Measurements from ENCODE around the gene SYTL1. TPM values are rescaled to one million over a fixed set of nuclear protein-coding genes. Genes with fewer than 3 reads are reported as not detected.

SYTL1 gene
- total and polyA plus RNA-seq, 4 donors = 0.75 to 3.7 (median 1.5) TPM

DNA sequence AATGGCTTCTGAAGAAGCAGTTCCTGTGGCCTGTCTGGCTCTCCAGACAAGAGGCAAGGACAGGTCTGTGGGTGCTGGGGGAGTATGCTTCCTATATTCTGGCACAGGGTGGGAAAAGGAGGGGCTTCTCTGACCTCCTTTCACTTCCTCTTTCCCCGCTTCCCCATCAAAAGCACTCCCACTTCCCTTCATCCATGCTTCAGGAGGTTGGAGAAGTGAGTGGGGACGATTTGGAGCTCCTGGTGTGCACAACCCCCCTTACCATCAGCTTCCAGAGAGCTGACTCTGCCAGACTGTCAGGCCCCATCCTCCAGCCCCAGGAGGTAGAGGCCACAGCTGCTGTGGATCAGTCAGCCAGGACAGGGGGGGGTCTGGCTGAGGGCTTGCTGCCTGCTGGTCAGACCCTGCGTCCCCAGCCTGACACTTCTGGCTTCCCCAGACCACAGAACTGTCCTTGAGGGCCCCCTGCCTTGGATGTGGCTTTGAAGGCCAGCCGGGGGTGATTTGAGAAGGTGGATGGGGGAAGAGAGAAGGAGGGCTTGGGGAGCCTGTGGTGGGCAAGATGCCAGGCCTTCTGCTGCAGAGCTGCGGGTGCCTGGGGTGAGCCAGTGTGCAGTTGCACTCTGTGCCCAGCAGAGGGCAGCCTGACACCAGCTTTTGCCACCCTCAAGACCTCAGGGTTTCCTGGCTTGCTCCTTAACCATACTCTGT is 41.3 kb upstream of the SYTL1 start:
- intact Hi-C loops (cut with DNase I) = loop anchor here (2.0 kb wide), 2 partner anchors 88 to 92 kb away; partner anchors contain the start of gene GPR3 (in 1 of the 2)
- H3K4me3 ChIP-seq (ENCODE audit: low read length in 2 of 2) = no peak overlapping the region
- H3K27ac ChIP-seq (ENCODE audit: low read depth in 1 of 2, low read length in 2 of 2) = no peak overlapping the region
- ATAC-seq (ENCODE audit: low FRiP score) (peak; percentile 93), DNase-seq (peak; percentile 88 to 91)
- H3K4me1 ChIP-seq (ENCODE audit: control insufficient read depth in 1 of 2, insufficient read depth in 2 of 2, low read length in 2 of 2) = no peaks in the 10 kb centered on the region
- WGBS, 2 donors = 41 to 46% methylated on average over 5 of the region's 5 CpGs
- no peaks in the 10 kb centered on the region for H3K9me3 ChIP-seq (ENCODE audit: control insufficient read depth, low read length)
- H3K36me3 ChIP-seq (ENCODE audit: control insufficient read depth in 1 of 2, insufficient read depth in 2 of 2, low read length in 1 of 2) = peaks cover 0 to 10% of the 10 kb centered on the region in 2 donors
- H3K27me3 ChIP-seq (ENCODE audit: control insufficient read depth in 1 of 2, insufficient read depth in 2 of 2, low read length in 1 of 2) = no peaks in the 10 kb centered on the region

DNA sequence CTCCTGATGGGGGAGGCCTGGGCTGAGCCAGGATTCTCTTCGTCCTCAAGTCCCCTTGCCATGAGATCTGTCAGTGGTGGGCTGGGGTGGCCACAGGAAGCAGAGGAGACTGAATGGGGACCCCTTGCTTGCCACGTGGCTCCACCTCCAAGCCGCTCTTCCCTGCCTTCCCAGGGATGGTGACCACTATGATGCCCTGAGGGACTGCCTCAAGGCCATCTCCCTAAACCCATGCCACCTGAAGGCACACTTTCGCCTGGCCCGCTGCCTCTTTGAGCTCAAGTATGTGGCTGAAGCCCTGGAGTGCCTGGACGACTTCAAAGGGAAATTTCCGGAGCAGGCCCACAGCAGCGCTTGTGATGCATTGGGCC is 40.8 kb upstream of the SYTL1 start:
- DNase-seq (no peak), ATAC-seq (ENCODE audit: low FRiP score) (no peak)
- H3K4me1 ChIP-seq (ENCODE audit: control insufficient read depth in 1 of 2, insufficient read depth in 2 of 2, low read length in 2 of 2) = no peaks in the 10 kb centered on the region
- peaks cover 0 to 10% of the 10 kb centered on the region in 2 donors for H3K36me3 ChIP-seq (ENCODE audit: control insufficient read depth in 1 of 2, insufficient read depth in 2 of 2, low read length in 1 of 2)
- no peaks in the 10 kb centered on the region for H3K9me3 ChIP-seq (ENCODE audit: control insufficient read depth, low read length)
- H3K27ac ChIP-seq (ENCODE audit: low read depth in 1 of 2, low read length in 2 of 2) = no peak overlapping the region
- no peaks in the 10 kb centered on the region for H3K27me3 ChIP-seq (ENCODE audit: control insufficient read depth in 1 of 2, insufficient read depth in 2 of 2, low read length in 1 of 2)
- H3K4me3 ChIP-seq (ENCODE audit: low read length in 2 of 2) = no peak overlapping the region
- WGBS, 2 donors = 74 to 76% methylated on average over 8 of the region's 8 CpGs
- intact Hi-C loops (cut with DNase I) = loop anchor here (2.0 kb wide), 2 partner anchors 88 to 92 kb away; partner anchors contain the start of gene GPR3 (in 1 of the 2)

DNA sequence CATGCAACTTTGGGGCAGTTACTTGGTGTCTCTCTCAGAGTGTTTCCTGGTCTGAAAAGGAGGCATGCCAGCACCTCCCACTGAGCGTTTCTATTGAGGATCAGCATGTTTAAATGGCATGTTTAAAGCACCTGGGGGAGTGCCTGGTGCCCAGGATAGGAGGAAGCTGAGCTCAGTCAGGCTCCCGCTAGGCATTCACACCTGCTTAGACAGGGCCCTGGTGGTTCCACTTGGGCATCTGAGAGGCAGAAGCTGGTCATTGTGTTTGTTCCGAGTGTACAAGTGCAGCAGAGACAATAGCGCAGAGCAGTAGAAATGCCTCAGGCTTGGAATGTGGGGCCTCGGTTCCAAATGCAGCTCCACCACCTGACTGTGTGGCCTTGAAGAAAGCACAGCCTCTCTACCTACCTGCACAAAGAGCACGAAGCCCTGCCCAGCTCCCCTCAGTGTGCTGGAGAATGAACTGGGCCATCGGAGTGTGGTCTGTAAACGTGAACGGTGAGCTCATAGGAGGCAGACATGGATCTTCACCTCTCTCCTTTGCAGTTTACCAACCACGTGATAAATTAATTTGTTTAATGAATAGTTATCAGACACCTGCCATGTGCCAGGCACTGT is 40.1 kb upstream of the SYTL1 start:
- H3K9me3 ChIP-seq (ENCODE audit: control insufficient read depth, low read length) = no peaks in the 10 kb centered on the region
- H3K4me3 ChIP-seq (ENCODE audit: low read length in 2 of 2) = no peak overlapping the region
- H3K4me1 ChIP-seq (ENCODE audit: control insufficient read depth in 1 of 2, insufficient read depth in 2 of 2, low read length in 2 of 2) = no peaks in the 10 kb centered on the region
- H3K27me3 ChIP-seq (ENCODE audit: control insufficient read depth in 1 of 2, insufficient read depth in 2 of 2, low read length in 1 of 2) = no peaks in the 10 kb centered on the region
- DNase-seq (no peak), ATAC-seq (ENCODE audit: low FRiP score) (no peak)
- intact Hi-C loops (cut with DNase I) = loop anchor here (2.0 kb wide), 2 partner anchors 87 to 91 kb away; partner anchors contain the start of gene GPR3 (in 1 of the 2)
- 87 to 89% methylated on average over 10 of the region's 10 CpGs for WGBS, 2 donors
- no peak overlapping the region for H3K27ac ChIP-seq (ENCODE audit: low read depth in 1 of 2, low read length in 2 of 2)
- peaks cover 0 to 10% of the 10 kb centered on the region in 2 donors for H3K36me3 ChIP-seq (ENCODE audit: control insufficient read depth in 1 of 2, insufficient read depth in 2 of 2, low read length in 1 of 2)

DNA sequence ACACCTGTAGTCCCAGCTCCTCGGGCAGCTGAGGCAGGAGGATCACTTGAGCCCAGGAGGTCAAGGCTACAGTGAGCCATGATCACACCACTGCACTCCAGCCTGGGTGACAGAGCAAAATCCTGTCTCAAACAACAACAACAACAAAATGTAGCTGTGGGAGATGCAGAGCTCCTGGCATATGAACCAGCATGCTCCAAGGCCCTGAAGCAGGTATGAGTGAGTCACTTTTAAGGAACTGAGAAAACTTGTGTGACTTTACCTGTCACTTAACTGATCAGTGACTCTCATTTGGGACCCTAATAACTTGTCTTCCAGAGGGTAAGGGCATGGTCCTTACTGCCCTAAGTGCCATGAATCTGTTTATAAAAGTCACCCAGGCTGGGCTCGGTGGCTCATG is 39.2 kb upstream of the SYTL1 start:
- no peaks in the 10 kb centered on the region for H3K9me3 ChIP-seq (ENCODE audit: control insufficient read depth, low read length)
- WGBS, 2 donors = 91 to 93% methylated on average over 2 of the region's 2 CpGs
- intact Hi-C loops (cut with DNase I) = no loop called here
- H3K36me3 ChIP-seq (ENCODE audit: control insufficient read depth in 1 of 2, insufficient read depth in 2 of 2, low read length in 1 of 2) = peaks cover 0 to 7% of the 10 kb centered on the region in 2 donors
- no peak overlapping the region for H3K4me3 ChIP-seq (ENCODE audit: low read length in 2 of 2)
- DNase-seq = no peak
- no peaks in the 10 kb centered on the region for H3K4me1 ChIP-seq (ENCODE audit: control insufficient read depth in 1 of 2, insufficient read depth in 2 of 2, low read length in 2 of 2)
- ATAC-seq (ENCODE audit: low FRiP score) = no peak
- H3K27me3 ChIP-seq (ENCODE audit: control insufficient read depth in 1 of 2, insufficient read depth in 2 of 2, low read length in 1 of 2) = no peaks in the 10 kb centered on the region
- H3K27ac ChIP-seq (ENCODE audit: low read depth in 1 of 2, low read length in 2 of 2) = no peak overlapping the region

DNA sequence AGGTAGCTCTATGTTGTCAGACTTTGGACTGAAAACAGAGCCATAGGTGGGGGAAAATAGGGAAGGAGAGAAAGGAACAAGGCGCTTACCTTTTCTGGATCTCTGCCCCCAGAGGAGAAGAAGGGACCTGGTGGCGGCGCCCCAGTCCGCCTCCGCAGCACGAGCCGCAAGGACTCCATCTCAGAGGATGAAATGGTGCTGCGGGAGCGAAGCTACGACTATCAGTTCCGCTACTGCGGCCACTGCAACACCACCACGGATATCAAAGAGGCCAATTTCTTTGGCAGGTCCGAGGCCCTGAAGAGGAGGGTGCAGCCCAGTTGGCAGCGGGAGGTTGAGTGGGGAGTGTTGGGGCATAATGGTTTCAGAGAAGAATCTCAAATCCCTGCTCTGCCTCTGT is 38.3 kb upstream of the SYTL1 start:
- H3K9me3 ChIP-seq (ENCODE audit: control insufficient read depth, low read length) = no peaks in the 10 kb centered on the region
- no peak for ATAC-seq (ENCODE audit: low FRiP score)
- intact Hi-C loops (cut with DNase I) = no loop called here
- no peak overlapping the region for H3K27ac ChIP-seq (ENCODE audit: low read depth in 1 of 2, low read length in 2 of 2)
- H3K4me3 ChIP-seq (ENCODE audit: low read length in 2 of 2) = no peak overlapping the region
- no peaks in the 10 kb centered on the region for H3K27me3 ChIP-seq (ENCODE audit: control insufficient read depth in 1 of 2, insufficient read depth in 2 of 2, low read length in 1 of 2)
- 86 to 89% methylated on average over 15 of the region's 15 CpGs for WGBS, 2 donors
- peaks cover 0 to 2% of the 10 kb centered on the region in 2 donors for H3K36me3 ChIP-seq (ENCODE audit: control insufficient read depth in 1 of 2, insufficient read depth in 2 of 2, low read length in 1 of 2)
- no peaks in the 10 kb centered on the region for H3K4me1 ChIP-seq (ENCODE audit: control insufficient read depth in 1 of 2, insufficient read depth in 2 of 2, low read length in 2 of 2)
- DNase-seq = peak in 1 of 2 donors; percentile 41

DNA sequence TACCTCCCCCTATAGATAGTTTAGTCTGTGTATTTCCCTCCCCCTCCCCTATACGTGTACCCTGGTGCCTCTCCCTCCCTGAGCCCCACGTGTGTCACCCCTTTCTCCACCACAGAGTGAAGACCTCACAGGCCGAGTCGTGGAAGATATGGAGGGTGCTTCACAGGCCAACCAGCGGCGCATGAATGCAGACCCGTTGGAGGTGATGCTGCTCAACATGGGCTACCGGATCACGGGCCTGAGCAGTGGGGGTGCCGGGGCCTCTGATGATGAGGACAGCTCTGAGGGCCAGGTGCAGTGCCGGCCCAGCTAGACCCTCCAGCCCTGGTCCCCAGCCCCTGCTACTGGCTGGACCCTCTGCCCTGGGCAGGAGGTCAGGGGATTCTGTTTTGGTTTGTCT is 35.8 kb upstream of the SYTL1 start:
- DNase-seq (no peak), ATAC-seq (ENCODE audit: low FRiP score) (no peak)
- no peaks in the 10 kb centered on the region for H3K27me3 ChIP-seq (ENCODE audit: control insufficient read depth in 1 of 2, insufficient read depth in 2 of 2, low read length in 1 of 2)
- 81 to 82% methylated on average over 11 of the region's 11 CpGs for WGBS, 2 donors
- H3K27ac ChIP-seq (ENCODE audit: low read depth in 1 of 2, low read length in 2 of 2) = no peak overlapping the region
- H3K36me3 ChIP-seq (ENCODE audit: control insufficient read depth in 1 of 2, insufficient read depth in 2 of 2, low read length in 1 of 2) = peaks cover 0 to 2% of the 10 kb centered on the region in 2 donors
- H3K4me3 ChIP-seq (ENCODE audit: low read length in 2 of 2) = no peak overlapping the region
- H3K9me3 ChIP-seq (ENCODE audit: control insufficient read depth, low read length) = no peaks in the 10 kb centered on the region
- intact Hi-C loops (cut with DNase I) = no loop called here
- no peaks in the 10 kb centered on the region for H3K4me1 ChIP-seq (ENCODE audit: control insufficient read depth in 1 of 2, insufficient read depth in 2 of 2, low read length in 2 of 2)

DNA sequence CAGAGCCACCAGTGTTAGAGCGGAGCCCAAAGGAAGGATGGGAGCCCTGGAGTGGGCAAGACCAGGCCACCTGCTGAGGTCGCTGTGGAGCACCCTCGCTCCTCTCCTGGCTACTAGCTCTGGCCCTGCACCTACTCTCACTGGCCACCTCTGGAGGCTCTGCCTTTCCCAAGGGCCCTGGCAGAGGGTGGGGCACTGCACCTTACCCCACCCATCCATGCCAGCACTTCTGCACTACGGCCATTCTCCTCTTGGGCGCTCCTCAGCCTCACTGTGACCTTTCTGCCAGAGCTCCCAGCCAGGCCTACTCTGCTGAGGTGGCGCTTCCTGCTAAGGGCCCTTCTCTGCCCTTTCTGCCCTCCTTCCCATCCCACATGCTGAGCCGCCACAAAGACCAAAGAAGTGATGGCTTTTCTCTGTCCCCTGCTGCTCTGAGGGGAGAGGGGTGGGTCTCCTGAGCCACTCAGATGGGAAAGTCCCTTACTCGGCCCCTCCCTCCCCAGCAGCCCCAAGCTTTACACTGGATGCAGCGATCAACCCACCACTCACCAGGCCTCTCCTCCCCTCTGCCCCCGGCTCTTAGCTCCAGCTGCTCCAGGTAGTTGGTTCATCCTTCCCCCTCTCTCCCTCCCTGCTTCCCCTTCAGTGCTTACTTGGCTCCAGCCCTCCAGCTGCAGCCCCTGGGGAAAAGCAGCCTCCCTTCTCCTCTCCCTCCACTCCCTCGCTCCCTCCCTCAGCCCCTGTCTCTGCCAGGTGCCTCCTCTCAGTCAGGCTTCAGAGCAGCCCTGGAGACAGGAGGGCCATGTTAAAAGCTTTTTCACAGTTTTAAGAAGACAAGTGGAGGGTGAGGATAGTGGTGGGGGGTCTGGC is 34.7 kb upstream of the SYTL1 start:
- Histone ChIP-seq H3K9me3 (ENCODE audit: control insufficient read depth, low read length) (no peaks in the 10 kb centered on the region), H3K36me3 (ENCODE audit: control insufficient read depth in 1 of 2, insufficient read depth in 2 of 2, low read length in 1 of 2) (peaks cover 0 to 2% of the 10 kb centered on the region in 2 donors), H3K4me1 (ENCODE audit: control insufficient read depth in 1 of 2, insufficient read depth in 2 of 2, low read length in 2 of 2) (no peaks in the 10 kb centered on the region), H3K27ac (ENCODE audit: low read depth in 1 of 2, low read length in 2 of 2) (no peak overlapping the region), H3K27me3 (ENCODE audit: control insufficient read depth in 1 of 2, insufficient read depth in 2 of 2, low read length in 1 of 2) (no peaks in the 10 kb centered on the region), H3K4me3 (ENCODE audit: low read length in 2 of 2) (no peak overlapping the region)
- ATAC-seq (ENCODE audit: low FRiP score) = peak; percentile 45
- intact Hi-C loops (cut with DNase I) = no loop called here
- no peak for DNase-seq
- 72 to 77% methylated on average over 11 of the region's 11 CpGs for WGBS, 2 donors

DNA sequence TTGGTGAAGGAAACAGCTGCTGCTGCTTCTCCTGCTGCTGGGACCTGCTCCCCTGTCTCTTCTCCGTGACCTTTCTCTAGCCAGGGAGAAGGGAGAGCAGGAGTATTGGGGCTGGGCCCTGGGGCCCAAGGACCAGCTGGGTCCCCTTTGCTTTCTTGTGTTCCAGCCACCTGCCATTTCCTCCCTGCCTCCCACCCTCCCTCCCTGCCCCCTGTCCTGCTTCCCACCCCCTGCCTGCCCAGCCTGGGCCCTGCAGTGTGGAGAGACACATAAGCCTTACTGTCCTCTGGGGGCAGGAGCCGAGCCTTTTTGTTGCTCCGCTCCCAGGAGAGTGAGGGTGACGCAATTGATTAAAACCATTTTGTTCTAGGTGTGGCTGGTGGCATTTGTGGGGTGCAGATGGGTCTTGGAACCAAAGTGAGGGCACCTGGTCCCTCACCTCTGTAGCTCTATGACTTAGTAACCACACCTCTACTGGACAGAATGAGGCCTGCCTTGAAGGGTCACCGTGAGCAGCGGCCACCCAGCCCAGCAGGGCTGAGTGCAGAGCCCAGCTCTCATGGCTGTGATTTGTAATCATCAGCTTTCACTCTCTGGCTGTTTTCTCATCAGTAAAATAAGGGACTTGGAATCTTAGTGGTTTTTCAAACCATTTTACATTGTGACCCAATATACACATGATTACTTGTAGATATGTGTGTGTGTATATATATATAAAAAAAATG is 33.8 kb upstream of the SYTL1 start:
- Histone ChIP-seq H3K4me3 (ENCODE audit: low read length in 2 of 2) (no peak overlapping the region), H3K27ac (ENCODE audit: low read depth in 1 of 2, low read length in 2 of 2) (no peak overlapping the region), H3K27me3 (ENCODE audit: control insufficient read depth in 1 of 2, insufficient read depth in 2 of 2, low read length in 1 of 2) (no peaks in the 10 kb centered on the region), H3K36me3 (ENCODE audit: control insufficient read depth in 1 of 2, insufficient read depth in 2 of 2, low read length in 1 of 2) (peaks cover 0 to 2% of the 10 kb centered on the region in 2 donors), H3K4me1 (ENCODE audit: control insufficient read depth in 1 of 2, insufficient read depth in 2 of 2, low read length in 2 of 2) (no peaks in the 10 kb centered on the region), H3K9me3 (ENCODE audit: control insufficient read depth, low read length) (no peaks in the 10 kb centered on the region)
- ATAC-seq (ENCODE audit: low FRiP score) (no peak), DNase-seq (no peak)
- intact Hi-C loops (cut with DNase I) = no loop called here
- WGBS, 2 donors = 81 to 84% methylated on average over 6 of the region's 6 CpGs
